GM10266 (cell line): Measurements from ENCODE around the gene L2HGDH.

Experiments
- DNase-seq: peaks from one replicate; pipeline ENCODE4 v3.0.0; 2012; ENCODE audit errors: extremely low spot score
- TF ChIP-seq, protein P1 (sequence below): IDR thresholded peaks from 2 replicates; pipeline ENCODE4 v1.5.1; 2012; ENCODE audit warnings: mild to moderate bottlenecking, low read depth; ENCODE audit not compliant: control insufficient read depth, insufficient read depth; ENCODE audit errors: missing control alignments

Gene L2HGDH

DNA sequence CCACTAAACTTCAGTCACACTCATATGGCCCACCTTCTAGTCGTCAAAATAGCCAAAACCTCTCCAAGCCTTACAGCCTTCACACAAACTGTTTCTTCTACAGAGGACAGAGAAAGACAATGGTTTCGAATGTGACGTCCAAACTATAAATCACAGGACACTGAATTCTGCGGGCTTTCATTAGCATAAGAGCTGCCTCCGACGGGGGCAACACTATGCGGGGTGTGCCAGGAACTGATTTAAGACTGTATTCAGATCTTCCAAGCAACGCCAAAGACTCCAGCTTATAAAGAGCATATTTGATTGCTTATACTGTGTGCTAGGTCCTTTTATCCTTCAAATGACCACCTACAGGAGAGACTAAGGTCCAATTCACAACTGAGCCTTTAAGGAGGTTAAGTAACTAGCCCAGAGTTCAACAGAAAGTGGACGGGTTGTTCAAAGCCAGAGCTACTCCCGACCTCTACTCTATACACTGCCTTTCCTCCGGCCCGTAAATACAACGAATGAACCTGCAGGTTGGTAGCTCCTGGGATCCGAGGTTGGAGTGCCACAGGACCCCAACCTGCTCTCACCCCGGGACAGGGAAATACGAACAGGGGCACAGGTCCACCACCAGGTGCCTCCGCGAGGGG lies 575 bp downstream of the L2HGDH start:
- DNase-seq: peak; percentile 13
- TF ChIP-seq, protein P1, sequence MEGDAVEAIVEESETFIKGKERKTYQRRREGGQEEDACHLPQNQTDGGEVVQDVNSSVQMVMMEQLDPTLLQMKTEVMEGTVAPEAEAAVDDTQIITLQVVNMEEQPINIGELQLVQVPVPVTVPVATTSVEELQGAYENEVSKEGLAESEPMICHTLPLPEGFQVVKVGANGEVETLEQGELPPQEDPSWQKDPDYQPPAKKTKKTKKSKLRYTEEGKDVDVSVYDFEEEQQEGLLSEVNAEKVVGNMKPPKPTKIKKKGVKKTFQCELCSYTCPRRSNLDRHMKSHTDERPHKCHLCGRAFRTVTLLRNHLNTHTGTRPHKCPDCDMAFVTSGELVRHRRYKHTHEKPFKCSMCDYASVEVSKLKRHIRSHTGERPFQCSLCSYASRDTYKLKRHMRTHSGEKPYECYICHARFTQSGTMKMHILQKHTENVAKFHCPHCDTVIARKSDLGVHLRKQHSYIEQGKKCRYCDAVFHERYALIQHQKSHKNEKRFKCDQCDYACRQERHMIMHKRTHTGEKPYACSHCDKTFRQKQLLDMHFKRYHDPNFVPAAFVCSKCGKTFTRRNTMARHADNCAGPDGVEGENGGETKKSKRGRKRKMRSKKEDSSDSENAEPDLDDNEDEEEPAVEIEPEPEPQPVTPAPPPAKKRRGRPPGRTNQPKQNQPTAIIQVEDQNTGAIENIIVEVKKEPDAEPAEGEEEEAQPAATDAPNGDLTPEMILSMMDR: no peak

DNA sequence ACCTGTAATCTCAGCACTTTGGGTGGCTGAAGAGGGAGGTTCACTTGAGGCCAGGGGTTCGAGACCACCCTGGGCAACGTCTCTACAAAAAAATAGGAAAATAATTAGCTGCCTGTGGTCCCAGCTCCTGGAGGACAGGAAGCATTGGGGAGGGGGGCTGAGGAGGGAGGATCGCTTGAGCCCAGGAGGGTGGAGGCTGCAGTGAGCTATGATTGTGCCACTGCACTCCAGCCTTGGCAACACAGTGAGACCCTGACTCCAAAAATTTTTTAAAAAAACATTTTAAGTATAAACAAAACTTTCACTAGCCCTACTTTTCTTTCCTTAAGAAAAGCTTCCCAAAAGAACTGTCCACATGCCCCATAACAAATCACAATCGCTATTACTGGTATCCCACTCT lies 1.6 kb downstream of the L2HGDH start:
- DNase-seq: no peak
- TF ChIP-seq, protein P1: no peak

DNA sequence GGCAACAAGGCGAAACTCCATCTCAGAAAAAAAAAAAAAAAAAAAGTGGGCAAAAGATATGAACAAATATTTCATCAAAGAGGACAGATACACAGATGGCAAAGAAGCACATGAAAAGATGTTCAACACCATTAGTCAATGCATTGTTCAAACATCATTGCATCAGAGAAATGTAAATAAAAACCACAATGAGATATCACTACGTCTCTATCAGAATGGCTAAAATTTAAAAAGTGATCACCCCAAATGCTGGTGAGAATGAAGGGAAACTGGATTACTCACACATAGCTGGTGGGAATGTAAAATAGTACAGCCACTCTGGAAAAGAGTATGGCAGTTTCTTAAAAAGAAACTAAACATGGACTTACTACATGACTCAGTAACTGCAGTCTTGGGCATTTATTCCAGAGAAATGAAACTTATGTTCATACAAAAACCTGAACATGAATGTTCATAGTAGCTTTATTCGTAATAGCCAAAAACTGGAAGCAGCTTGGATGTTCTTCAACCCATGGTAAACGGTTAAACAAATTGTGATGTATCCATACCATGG lies 3.6 kb downstream of the L2HGDH start:
- DNase-seq: no peak

DNA sequence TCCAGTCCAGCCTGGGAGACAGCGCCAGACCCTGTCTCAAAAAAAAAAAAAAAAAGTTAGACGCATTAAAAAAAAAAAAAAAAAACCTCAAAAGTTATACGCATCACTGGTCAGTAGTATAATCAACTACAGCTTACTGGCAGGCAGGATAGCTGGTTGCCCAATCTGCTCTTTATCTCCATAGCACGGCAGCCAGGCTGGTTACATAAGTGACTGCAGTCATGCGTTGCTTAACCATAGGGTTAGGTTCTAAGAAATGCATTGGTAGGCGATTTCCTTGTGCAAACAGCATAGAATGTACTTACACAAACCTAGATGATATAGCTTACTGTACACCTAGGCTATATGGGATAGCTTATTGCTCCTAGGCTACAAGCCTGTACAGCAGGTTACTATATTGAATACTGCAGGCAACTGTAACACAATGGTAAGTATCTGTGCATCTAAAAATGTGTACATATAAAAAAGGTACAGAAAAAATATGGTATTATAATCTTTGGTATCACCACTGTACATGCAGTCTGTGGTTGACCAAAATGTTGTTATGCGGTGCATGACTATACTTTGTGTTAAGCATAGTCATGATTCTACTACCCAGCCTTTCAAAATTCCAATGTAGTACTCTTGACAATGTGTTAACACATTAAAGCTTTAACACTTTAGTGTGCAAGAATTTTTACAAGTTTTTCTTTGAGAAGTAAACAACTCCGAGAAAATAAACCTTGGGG lies 8.1 kb downstream of the L2HGDH start:
- TF ChIP-seq, protein P1: no peak
- no peak for DNase-seq

More for the DNA sequence above, 3.6 kb downstream of the L2HGDH start:
- TF ChIP-seq, protein P1: no peak

DNA sequence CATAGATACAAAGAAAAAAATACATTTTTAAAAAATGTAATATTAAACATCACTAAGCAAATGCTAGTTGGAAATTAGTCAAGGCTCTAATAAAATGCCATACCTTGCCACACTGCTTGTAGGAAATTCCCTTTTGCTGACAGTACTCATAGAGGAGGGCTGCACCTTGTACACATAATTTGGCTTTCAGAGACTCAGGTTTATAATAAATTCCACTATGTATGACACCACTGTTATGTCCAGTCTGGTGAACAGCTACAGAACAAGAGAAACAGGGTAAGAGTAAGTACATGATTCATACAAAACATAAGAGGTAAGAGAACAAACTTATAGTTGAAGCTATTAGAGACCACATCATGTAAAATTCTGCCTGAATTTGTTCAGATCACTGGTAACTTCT lies 10.1 kb downstream of the L2HGDH start:
- TF ChIP-seq, protein P1: no peak
- DNase-seq: no peak

DNA sequence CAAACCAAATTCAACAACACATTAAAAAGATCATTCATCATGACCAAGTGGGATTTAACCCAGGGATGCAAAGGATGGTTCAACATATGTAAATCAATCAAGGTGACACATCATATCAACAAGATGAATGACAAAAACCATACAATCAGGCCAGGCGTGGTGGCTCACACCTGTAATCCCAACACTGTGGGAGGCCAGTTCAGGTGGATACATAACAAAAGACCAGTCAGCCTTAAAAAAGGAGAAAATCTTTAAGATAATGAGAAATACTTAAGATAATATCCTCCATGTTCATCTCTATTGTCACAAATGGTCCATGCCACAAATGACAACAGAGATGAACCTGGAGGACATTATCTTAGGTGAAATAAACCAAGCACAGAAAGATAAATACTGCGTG lies 12.4 kb downstream of the L2HGDH start:
- DNase-seq: no peak
- TF ChIP-seq, protein P1: no peak

DNA sequence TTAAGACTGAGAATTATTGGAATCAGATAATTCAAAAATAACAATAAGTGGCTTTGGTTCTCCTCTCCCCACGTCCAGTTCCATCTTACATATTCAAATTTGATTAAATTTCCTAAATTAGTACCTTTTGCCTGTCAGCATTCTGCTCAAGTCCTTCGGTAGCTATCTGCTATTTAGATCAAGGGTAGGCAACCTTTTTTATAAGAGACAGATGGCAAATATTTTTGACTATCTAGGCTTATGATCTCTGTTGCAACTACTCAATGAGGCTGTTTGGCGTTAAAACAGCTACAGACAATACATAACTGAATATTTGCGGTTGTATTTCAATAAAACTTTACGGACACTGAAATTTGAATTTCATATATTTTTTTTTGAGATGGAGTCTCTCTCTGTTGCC lies 21.7 kb downstream of the L2HGDH start:
- TF ChIP-seq, protein P1: no peak
- no peak for DNase-seq
